ENCODE measurements around the gene KIAA1217. TPM values are rescaled to one million over a fixed set of nuclear protein-coding genes. Genes with fewer than 3 reads are reported as not detected.

KIAA1217 gene
- total and polyA plus RNA-seq, 2 of the 8 experiments (the other 6 are each of a cell fraction or from before 2014, with no cell fraction given): 4.5 to 15.6 TPM

DNA sequence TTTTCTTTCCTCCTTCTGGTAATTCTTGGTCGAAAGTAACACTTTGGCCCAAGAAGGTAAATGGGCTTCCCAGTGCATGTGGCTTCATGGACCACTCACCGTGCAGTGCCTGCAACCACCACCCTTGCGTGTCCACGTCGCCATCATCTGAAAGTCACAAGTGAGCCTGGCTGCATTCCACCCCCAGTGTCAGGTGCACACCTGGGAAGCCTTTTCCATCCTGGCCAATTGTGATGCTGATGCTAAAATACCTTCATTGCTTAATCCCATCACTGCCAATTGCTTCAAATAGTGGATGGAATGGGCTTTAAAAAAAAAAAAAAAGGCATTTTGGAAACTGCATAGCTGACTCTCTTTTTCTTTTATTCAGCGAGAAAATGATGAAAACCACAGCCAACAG, 285.8 kb downstream of the KIAA1217 start:
- H3K23me2 ChIP-seq (ENCODE audit: low read depth, low read length): no peaks in the 10 kb centered on the region
- no peak overlapping the region for H3K23ac ChIP-seq (ENCODE audit: insufficient read length)
- no peak for FAIRE-seq
- H3K36me3 ChIP-seq (ENCODE audit: control insufficient read depth in 2 of 4, insufficient read depth in 4 of 4, low read length in 3 of 4): no peaks in the 10 kb centered on the region
- no peak overlapping the region for H3K27ac ChIP-seq (ENCODE audit: low read depth, low read length)
- 86% methylated on average over 6 of the region's 6 CpGs; no CpG with 5 or more reads in 1 of the 2 experiments for WGBS, 2 experiments (ENCODE audit: extremely low coverage in 1 of 2, insufficient coverage in 1 of 2, insufficient read length in 1 of 2, insufficient replicate concordance in 2 of 2, low coverage in 1 of 2, low lambda C conversion rate in 2 of 2, missing lambda C conversion rate in 1 of 2)
- H3K14ac ChIP-seq (ENCODE audit: insufficient read length): no peak overlapping the region
- H2BK5ac ChIP-seq (ENCODE audit: low read depth, low read length): no peak overlapping the region
- H2AFZ ChIP-seq (ENCODE audit: low read length): no peak overlapping the region
- H3K27me3 ChIP-seq (replicated peaks in 1 of 4; ENCODE audit: control insufficient read depth in 3 of 4, extremely low read depth in 1 of 4, insufficient read depth in 3 of 4, low read length in 3 of 4): no peaks in the 10 kb centered on the region
- H4K5ac ChIP-seq (ENCODE audit: insufficient read length, low read depth, low read length): no peak overlapping the region
- H3K56ac ChIP-seq (replicated peaks; ENCODE audit: insufficient read length, low read depth, low read length): no peak overlapping the region
- no peak overlapping the region for H4K91ac ChIP-seq (replicated peaks; ENCODE audit: insufficient read length, low read length)
- H4K20me1 ChIP-seq (replicated peaks in 1 of 2; ENCODE audit: control insufficient read depth in 1 of 2, insufficient read depth in 2 of 2, low read length in 2 of 2): no peaks in the 10 kb centered on the region
- no peak overlapping the region for H3K4me3 ChIP-seq (ENCODE audit: extremely low read depth in 1 of 4, insufficient read depth in 2 of 4, low read depth in 3 of 4, low read length in 4 of 4)
- H3K9ac ChIP-seq (replicated peaks in 1 of 4; ENCODE audit: extremely low read depth in 1 of 4, low read depth in 3 of 4, low read length in 3 of 4): no peak overlapping the region
- H2AK5ac ChIP-seq (ENCODE audit: low read depth, low read length): no peak overlapping the region
- no peak overlapping the region for H2BK120ac ChIP-seq (replicated peaks; ENCODE audit: low read depth, low read length)
- no peaks in the 10 kb centered on the region for H3K9me3 ChIP-seq (ENCODE audit: insufficient read depth in 2 of 2, low read depth in 1 of 2, low read length in 1 of 2)
- peaks cover 0 to 9% (median 7%) of the 10 kb centered on the region in 4 experiments; a peak in 6 of 7 replicates for H3K4me1 ChIP-seq (replicated peaks in 1 of 4; ENCODE audit: control insufficient read depth in 3 of 4, insufficient read depth in 4 of 4, low read length in 3 of 4)
- H2BK12ac ChIP-seq (ENCODE audit: low read depth, low read length): no peak overlapping the region
- POLR2A ChIA-PET (ENCODE audit: partially characterized antibody): interaction anchor here (0.6 kb wide), 1 partner anchor 53 kb away, joined by 3 read pairs; no protein-coding TSS in a partner anchor
- H3K4me2 ChIP-seq (ENCODE audit: insufficient read depth in 1 of 2, low read depth in 2 of 2, low read length in 2 of 2): peak overlapping the region in 1 of 2 experiments; percentile 19; a peak in 1 of 4 replicates
- no peaks in the 10 kb centered on the region for H3K79me1 ChIP-seq (ENCODE audit: low read depth, low read length)
- no peaks in the 10 kb centered on the region for H3K79me2 ChIP-seq (ENCODE audit: control insufficient read depth in 1 of 2, insufficient read depth in 2 of 2, low read length in 2 of 2)
- H4K8ac ChIP-seq (ENCODE audit: extremely low read depth, insufficient read depth, low read length): no peak overlapping the region
- no peak overlapping the region for H2BK20ac ChIP-seq (ENCODE audit: low read length)
- H2BK15ac ChIP-seq (ENCODE audit: low read length): no peak overlapping the region
- H3K4ac ChIP-seq (replicated peaks; ENCODE audit: insufficient read length, low read depth, low read length): no peak overlapping the region
- CTCF ChIA-PET (ENCODE audit: partially characterized antibody): interaction anchor here (0.7 to 1.3 kb wide), 3 partner anchors 63 to 163 kb away, joined by 3 to 4 read pairs (median 4); no protein-coding TSS in a partner anchor
- no peak for DNase-seq (ENCODE audit: low read depth in 1 of 2, low spot score in 2 of 2)
- no peak overlapping the region for H3K18ac ChIP-seq (ENCODE audit: extremely low read depth, low read length)
- peak; percentile 82 for TF ChIP-seq CEBPB (IDR thresholded peaks at IDR 0.05; ENCODE audit: low read depth, low read length)
- no peak for TF ChIP-seq CHD1 (IDR thresholded peaks at IDR 0.05; ENCODE audit: low read depth, low read length)
- peak; percentile 75; the same call in 1 of the 2 replicates for TF ChIP-seq TCF12 (IDR thresholded peaks at IDR 0.05; ENCODE audit: low read depth, low read length)
- peak; percentile 76 for TF ChIP-seq TEAD4 (IDR thresholded peaks at IDR 0.05; ENCODE audit: low read depth, low read length)
- no peak for TF ChIP-seq SAP30 (IDR thresholded peaks at IDR 0.05; ENCODE audit: insufficient read depth, insufficient replicate concordance, low read length)
- no peak for TF ChIP-seq KDM1A (IDR thresholded peaks at IDR 0.05; ENCODE audit: borderline replicate concordance, low read length)
- TF ChIP-seq CTBP2 (IDR thresholded peaks at IDR 0.05; ENCODE audit: borderline replicate concordance, insufficient read depth, insufficient read length, low read length): no peak
- TF ChIP-seq SRF (IDR thresholded peaks at IDR 0.05; ENCODE audit: low read depth, low read length): no peak
- TF ChIP-seq RXRA (IDR thresholded peaks at IDR 0.05; ENCODE audit: insufficient read depth, low read depth, low read length): no peak
- TF ChIP-seq HDAC2 (IDR thresholded peaks at IDR 0.05; ENCODE audit: borderline replicate concordance in 1 of 2, low read depth in 2 of 2, low read length in 2 of 2): 0 out of 4 replicates have a peak, but pooled peaks of 1 of the 2 experiments have one; percentile 24
- 0 out of 2 replicates have a peak, but pooled peaks have one; percentile 31 for TF ChIP-seq YY1 (IDR thresholded peaks at IDR 0.05; ENCODE audit: low read depth, low read length)
- TF ChIP-seq KDM4A (IDR thresholded peaks at IDR 0.05; ENCODE audit: low read depth, low read length, severe bottlenecking): no peak
- TF ChIP-seq RNF2 (IDR thresholded peaks at IDR 0.05; ENCODE audit: borderline replicate concordance, low read depth, low read length, missing control alignments, poor library complexity, severe bottlenecking): no peak

Data from H1 (cell line).